AG20443 (cell line): ENCODE data around the gene ZNF576.
"Not testable (repeated sequence)": the region's sequence is repeated elsewhere in the genome, so short reads cannot be mapped to it uniquely, and the experiment has no call there.

Experiments used
- DNase-seq: peaks from one replicate; pipeline ENCODE4 v3.0.0; 2012; ENCODE audit warnings: low spot score, mixed read lengths

Gene ZNF576

GRCh38 chr19:43599635-43600295, 3.4 kb downstream of the ZNF576 start:
- no peak for DNase-seq

GRCh38 chr19:43600326-43600725, 3.9 kb downstream of the ZNF576 start:
- DNase-seq: not testable (repeated sequence)

DNA sequence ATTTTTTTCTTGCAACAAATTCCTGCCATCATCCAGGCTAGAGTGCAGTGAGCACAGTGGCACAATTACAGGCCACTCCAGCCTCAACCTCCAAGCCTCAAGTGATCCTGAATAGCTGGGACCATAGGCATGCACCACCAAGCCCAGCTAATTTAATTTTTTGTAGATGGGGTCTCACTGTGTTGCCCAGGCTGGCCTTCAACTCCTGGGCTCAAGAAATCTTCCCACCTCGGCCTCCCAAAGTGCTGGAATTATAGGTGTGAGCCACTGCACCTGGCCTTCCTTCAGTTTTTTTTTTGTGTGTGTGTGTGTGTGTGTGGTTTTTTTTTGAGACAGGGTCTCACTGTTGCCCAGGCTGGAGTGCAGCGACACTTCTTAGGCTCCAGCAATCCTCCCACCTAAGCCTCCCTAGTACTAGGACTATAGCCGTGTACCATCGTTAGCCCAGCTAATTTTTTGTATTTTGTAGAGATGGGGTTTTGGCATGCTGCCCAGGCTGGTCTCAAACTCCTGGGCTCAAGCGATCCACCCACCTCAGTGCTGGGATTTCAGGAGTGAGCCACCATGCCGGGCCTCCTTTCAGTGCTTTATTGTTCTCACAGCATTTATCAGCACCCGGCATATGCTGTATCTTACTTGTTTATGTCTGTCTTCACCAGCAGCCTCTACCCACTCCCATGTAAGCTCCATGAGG, 9.6 kb downstream of the ZNF576 start:
- DNase-seq: no peak

- DNase-seq: no peak
Observed at GRCh38 chr19:43606569-43607229, 10.3 kb downstream of the ZNF576 start.

DNA sequence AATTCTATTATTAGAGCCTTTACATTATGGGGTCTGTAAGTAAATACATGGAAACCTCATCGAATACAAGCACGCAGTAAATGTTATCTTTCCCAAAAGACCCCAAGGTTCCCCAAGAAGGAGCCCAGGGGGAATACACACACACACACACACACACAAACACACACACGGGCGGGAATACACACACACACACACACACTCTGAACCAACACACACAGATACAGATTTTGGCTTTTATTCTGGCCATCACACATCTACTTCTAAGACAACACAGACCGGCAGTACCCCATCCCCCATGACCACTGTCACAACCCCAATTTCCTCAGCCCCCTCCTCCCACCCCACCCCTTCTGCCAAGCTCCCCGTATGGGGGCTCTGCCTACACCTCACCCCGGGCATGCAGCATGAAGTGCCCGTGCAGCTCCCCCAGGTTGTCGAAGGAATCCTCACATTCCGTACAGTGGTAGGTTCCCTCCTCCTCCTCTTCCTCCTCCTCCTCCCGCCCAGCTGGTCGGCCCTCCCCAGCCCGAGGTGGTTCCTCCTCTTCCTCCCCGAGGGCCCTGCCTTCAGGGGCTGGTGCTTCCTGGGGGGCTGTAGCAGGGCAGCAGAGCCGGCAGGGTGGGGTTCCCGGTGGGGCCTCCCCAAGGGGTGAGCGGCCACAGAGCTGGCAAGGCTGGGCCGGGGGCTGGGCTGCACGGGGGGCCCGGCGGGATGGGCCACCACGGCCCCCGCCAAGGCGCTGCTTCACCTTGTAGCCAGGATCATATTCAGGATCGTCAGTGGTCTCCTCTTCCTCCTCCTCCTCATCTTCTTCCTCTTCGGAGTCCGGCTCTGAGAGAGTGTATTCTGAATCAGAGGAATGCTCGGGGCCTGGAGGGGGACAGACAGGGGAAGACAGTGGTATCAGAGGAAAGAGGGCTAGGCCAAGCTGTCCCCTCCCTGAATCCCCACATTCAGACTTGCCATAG, 11.1 kb downstream of the ZNF576 start:
- DNase-seq: no peak

GRCh38 chr19:43609872-43610271, 13.5 kb downstream of the ZNF576 start:
- DNase-seq: no peak

- DNase-seq: no peak
Observed at GRCh38 chr19:43610493-43610892, 14.1 kb downstream of the ZNF576 start.

DNA sequence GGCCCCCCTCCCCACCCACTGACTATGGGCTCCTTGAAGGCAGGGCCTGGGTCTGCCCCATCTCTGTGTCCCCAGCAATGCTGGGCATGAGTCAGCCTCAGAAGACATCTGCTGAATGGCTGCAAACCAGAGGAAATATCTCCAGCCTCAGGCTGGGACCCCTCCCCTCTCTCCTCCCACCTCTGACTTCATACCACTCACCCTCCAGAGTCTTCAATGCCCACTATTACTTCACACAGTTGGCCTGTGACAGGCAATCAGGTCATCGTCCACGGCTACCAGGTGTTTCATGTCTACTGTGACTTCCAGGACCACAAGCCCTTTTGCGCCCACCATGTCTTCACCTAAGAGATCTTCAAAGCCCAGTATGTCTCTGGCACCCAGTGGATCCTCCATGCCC, 15.4 kb downstream of the ZNF576 start, which contains the start of gene SRRM5:
Gene SRRM5, plus strand, starts transcription at position 301 of the 400 bp plus-strand sequence. Its CDS starts 34 bp downstream, at position 335.
- no peak for DNase-seq

DNA sequence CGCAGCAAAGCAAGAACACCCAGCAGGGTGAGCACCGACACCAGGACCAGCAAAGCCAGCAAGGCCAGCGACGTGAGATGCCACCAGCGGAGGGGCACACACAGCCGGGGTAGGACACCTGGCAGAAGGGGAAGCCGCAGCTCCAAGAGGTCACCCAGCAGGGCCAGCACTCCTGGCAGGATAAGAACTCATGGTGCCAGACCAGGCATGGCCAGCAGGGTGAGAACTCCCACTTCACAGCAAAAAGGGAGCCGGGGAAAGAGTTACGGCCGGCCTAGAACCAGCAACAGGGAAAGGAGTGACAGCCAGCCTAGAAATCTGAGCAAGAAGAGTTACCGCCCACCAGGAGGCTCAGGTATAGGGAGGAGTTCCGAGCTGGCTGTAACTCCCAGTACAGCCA, 16.0 kb downstream of the ZNF576 start:
- DNase-seq: no peak

DNA sequence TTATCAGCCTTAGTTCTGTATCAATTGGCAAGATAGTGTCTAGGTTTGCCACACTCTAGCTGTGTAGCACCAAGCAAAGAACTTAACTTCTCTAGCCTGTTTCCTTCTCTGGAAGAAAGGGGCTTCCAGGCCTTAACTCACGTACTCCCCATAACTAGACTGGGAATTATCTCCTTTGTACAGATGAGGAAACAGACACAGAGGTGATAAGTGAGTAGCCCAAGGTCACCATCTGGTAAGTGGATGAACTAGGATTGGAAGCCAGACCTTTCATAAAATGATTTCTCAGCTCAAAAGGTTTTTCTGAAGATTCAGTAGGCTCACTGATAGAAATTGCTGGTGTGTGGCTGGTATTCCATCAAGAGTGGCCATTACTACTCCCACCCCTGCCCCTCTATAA, 19.9 kb downstream of the ZNF576 start:
- DNase-seq: no peak

DNA sequence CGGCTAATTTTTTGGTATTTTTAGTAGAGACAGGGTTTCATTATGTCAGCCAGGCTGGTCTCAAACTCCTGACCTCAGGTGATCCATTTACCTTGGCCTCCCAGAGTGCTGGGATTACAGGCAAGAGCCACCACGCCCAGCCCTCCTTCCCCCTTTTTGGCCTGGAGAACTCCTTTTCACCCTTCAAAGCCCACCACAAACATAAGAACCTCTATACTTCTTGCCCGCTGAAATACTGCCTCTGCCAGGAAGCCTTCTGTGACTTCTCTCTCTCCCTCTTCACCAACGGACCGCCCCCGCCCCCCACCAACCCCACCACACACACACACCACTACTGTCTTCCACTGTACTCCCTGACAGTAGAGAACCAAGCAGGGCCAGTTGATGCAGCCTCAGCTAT, 20.6 kb downstream of the ZNF576 start:
- DNase-seq: no peak

DNA sequence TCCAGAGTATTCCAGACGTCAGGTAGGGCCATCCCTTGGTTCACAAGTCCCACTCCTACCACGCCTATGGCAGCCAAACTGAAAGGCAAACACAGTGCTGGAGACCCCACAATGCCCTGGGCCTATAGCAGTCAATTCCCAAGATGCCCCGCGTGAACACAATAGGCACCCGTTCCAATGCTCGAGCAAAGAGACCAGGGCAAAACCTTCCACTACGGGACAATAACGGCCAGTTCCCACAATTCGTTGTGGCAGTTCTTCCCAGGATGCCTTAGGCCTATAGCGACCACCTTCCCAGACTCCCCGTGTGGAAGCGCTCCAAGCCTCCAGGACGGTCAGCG, 22.5 kb downstream of the ZNF576 start:
- DNase-seq: peak; percentile 58

GRCh38 chr19:43619262-43620060, 23.1 kb downstream of the ZNF576 start, which contains the start of gene ZNF428:
Gene ZNF428 (minus strand): TSS chr19:43619629. CDS start chr19:43614304, 5,325 bp downstream.
- DNase-seq: peak; percentile 99

DNA sequence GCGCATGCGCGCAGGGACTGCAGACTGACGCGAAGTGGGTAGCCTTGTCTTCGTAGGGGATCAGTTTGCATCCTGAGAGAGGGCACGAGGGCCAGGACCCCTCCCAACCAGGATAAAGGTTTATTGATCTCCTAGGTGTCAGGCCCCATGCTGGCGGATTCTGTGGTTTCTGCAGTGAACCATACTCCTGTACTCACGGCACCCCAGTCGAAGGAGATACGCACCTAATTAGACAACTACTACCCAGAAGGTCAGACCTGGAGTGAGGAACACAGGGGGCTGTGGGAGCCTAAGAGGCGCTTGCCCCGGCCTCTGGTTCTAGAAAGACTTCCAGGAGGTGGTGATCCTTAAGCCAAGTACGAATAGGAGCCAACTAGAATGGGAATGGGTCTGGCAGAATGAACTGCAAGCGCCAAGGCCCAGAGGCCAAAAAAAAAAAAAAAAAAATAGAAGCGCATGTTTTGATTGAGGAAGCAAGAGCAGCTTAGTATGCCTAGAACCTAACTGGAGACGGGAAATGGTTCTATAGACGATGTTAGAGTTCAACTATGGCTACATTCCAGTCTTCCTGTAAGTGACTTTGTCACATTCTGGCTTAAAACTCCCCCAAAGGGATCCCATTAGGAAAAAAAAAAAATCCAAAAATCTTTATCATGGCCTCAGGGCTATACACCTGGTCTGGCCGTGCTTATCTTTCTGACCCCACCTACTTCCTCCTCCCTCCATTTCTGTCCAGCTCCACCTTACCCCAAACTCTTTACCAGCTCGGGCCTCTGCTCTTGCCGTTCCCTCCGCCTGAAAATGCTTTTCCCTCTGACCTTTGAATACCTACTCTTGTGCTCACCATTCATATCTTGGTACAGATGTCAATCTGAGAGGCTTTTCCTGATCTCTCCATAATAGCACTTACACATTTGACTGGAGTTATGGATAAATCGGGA, 23.9 kb downstream of the ZNF576 start:
- DNase-seq: no peak

DNA sequence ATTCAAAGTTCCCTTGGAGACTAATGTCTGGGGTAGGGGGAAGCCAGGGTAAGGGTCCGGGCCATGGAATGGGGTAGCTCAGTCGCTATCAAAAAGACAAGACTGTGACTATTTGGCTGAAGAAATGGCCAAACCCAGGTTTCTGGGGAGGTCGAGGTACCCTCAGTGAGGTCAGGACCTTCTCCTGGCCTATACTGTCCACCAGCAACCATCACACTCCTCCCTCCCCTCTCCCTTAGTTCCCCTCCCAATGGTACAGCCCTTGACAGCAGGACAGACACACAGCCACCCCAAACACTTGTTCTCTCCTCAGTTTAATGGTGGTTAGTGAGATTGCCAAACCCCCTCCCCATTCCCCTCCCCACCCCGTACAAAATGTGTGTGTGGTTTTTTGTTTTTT, 25.7 kb downstream of the ZNF576 start:
- no peak for DNase-seq

DNA sequence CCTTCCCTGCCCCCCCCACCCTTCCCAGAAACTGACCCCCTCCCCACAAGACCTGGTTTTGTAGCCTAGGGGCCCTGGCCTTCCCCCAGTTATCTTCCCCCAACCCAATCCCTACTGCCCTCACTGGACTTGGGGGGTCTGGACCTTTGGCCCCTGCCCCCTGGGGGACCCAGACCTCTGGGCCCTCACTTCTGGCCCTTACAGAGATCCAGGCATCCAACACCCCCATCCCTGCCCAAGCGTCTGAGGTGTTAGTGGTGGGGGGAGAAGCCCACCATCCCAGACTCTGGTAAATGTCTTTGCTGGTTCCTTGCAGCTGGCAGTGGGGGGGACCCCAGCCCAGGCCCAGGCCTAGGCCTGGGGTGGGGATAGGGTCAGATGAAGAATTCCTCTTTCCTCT, 26.6 kb downstream of the ZNF576 start:
- no peak for DNase-seq

GRCh38 chr19:43623889-43624670, 27.7 kb downstream of the ZNF576 start:
- DNase-seq: no peak

- DNase-seq: no peak
Observed at GRCh38 chr19:43624933-43625332, 28.5 kb downstream of the ZNF576 start.

DNA sequence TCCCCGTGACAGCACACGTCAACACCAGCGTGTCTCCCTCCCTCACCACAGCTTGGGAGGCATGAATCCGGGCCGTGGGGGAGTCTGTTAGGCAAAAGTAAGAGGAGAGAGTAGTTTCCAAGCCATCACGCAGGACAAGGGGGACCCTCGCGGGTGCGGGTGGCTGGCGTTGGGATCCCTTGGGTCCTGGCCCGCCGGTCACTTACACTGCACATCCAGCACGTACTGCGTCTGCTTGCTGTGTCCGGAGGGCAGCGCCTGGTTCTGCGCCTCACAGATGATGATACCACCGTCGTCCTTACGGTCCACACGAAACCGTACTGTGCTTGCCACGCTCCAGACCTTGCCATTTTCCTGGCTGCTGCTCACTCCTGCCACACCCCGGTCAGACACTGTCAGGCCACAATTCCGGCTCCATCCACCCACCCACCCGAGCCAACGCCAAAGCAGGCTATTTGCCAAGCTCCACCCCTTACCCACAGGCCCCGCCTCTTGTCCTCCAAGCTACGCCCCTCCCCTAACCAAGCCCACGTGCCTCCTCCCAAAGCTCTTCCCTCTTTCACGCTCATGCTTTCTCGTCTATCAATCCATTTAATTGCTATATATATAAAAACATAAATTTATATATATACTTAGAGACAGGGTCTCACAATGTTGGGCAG, 29.7 kb downstream of the ZNF576 start:
- DNase-seq: peak; percentile 45
